Sigmoid colon (tissue), 4 donors: ENCODE data around the gene TRMT61A.

Experiments
- CTCF ChIP-seq, 4 experiments: fragments of 450-650 bp in 3 of 4; fragments of 200-600 bp in 1 of 4; IDR thresholded peaks; one replicate each; pipeline ENCODE4 v1.5.1; 2016 to 2019; ENCODE audit warnings: antibody characterized with exemption in 4 of 4, mild to moderate bottlenecking in 3 of 4, moderate library complexity in 2 of 4
- POLR2A ChIP-seq, 2 donors: fragments of 450-650 bp; IDR thresholded peaks; one replicate each; pipeline ENCODE4 v1.6.1; 2016; ENCODE audit warnings: antibody characterized with exemption in 2 of 2, mild to moderate bottlenecking in 2 of 2, moderate library complexity in 2 of 2
- POLR2AphosphoS5 ChIP-seq, 4 donors: sonication (generic); formaldehyde crosslinking; IDR thresholded peaks; one replicate each; pipeline ENCODE4 v1.6.1; 2017; ENCODE audit warnings: antibody characterized with exemption in 4 of 4

GRCh38 chr14:103538291-103539055 lies 9.5 kb downstream of the TRMT61A start:
- TF ChIP-seq CTCF (IDR thresholded peaks at IDR 0.05) (no peak), POLR2A (IDR thresholded peaks at IDR 0.05) (no peak), POLR2AphosphoS5 (IDR thresholded peaks at IDR 0.05) (peak in 2 of 4 donors; percentile 16 to 37)
